ENCODE measurements around the gene SRP19.

GRCh38 chr5:112862085-112862484 lies 998 bp downstream of the SRP19 start:
- TF ChIP-seq RAD21 (conservative IDR thresholded peaks at IDR 0.05 in 1 of 2, IDR thresholded peaks at IDR 0.05 in 1 of 2), result no peak
- TF ChIP-seq POLR2A (IDR thresholded peaks at IDR 0.05; ENCODE audit: low read length), result no peak
- TF ChIP-seq GATA3 (IDR thresholded peaks at IDR 0.05; ENCODE audit: borderline replicate concordance), result no peak
- TF ChIP-seq KDM5A (IDR thresholded peaks at IDR 0.05), result no peak
- no peak for TF ChIP-seq ZC3H11A (IDR thresholded peaks at IDR 0.05)
- TF ChIP-seq HDAC2 (IDR thresholded peaks at IDR 0.05), result no peak
